IMR-90 (cell line): ENCODE results near the gene ILDR2. TPM values are rescaled to one million over a fixed set of nuclear protein-coding genes. Genes with fewer than 3 reads are reported as not detected.

Experiments
- ATAC-seq: fragments of 200-7000 bp; cut with Tn5 transposase; 2 replicates; pipeline ENCODE4 v1.9.1; 2020; ENCODE audit warnings: low read depth, mild to moderate bottlenecking, moderate library complexity
- BruUV-seq: library from RNA; stranded (reverse); fragments of 400-500 nt; replicated peaks from 2 replicates; lab custom pipeline; 2021; lab: Mats Ljungman, UMichigan
- CTCF ChIA-PET: fragments of 300-600 bp; formaldehyde crosslinking; extraction: SDS; loops from one replicate; lab custom pipeline; 2021; ENCODE audit warnings: antibody characterized with exemption; lab: Yijun Ruan, JAX
- POLR2A ChIA-PET: fragments of 300-600 bp; sonication (Branson Sonifier 250); formaldehyde crosslinking; loops from one replicate; lab custom pipeline; 2022; ENCODE audit warnings: antibody characterized with exemption; ENCODE audit not compliant: unreplicated experiment; lab: Charles Lee
- DNase-seq: peaks from one replicate; pipeline ENCODE4 v3.0.0; 2013
- H2AFZ ChIP-seq: replicated peaks from 2 replicates; pipeline ENCODE3; 2013; ENCODE audit warnings: low read length, mild to moderate bottlenecking; ENCODE audit not compliant: poor library complexity
- H2AK5ac ChIP-seq: 2 replicates; pipeline ENCODE4 v1.6.1; 2013; ENCODE audit warnings: low read depth, low read length, inconsistent platforms
- H2AK9ac ChIP-seq: replicated peaks from 2 replicates; pipeline ENCODE3; 2013; ENCODE audit warnings: mild to moderate bottlenecking, low read depth, low read length, moderate library complexity; ENCODE audit not compliant: poor library complexity
- H2BK120ac ChIP-seq: 2 replicates; pipeline ENCODE4 v1.6.1; 2013; ENCODE audit warnings: low read depth, low read length, inconsistent platforms
- H2BK15ac ChIP-seq: 3 replicates; pipeline ENCODE4 v1.6.1; 2013; ENCODE audit warnings: low read depth, low read length, inconsistent platforms
- H2BK20ac ChIP-seq: 2 replicates; pipeline ENCODE4 v1.6.1; 2013; ENCODE audit warnings: low read depth, mild to moderate bottlenecking, inconsistent platforms, low read length, moderate library complexity
- H2BK5ac ChIP-seq: 2 replicates; pipeline ENCODE4 v1.6.1; 2013; ENCODE audit warnings: mild to moderate bottlenecking, low read depth, low read length, inconsistent platforms; ENCODE audit not compliant: poor library complexity, severe bottlenecking
- H3K14ac ChIP-seq: replicated peaks from 2 replicates; pipeline ENCODE4 v1.6.1; 2013; ENCODE audit warnings: low read depth, low read length, inconsistent platforms
- H3K18ac ChIP-seq: 2 replicates; pipeline ENCODE4 v1.6.1; 2013; ENCODE audit warnings: low read depth, low read length, control low read depth
- H3K23ac ChIP-seq: 2 replicates; pipeline ENCODE4 v1.6.1; 2013; ENCODE audit warnings: low read depth, low read length, inconsistent platforms
- H3K27ac ChIP-seq: 2 replicates; pipeline ENCODE4 v1.5.1; 2013; ENCODE audit warnings: mild to moderate bottlenecking, control low read depth, low read length; ENCODE audit not compliant: insufficient read depth
- H3K27me3 ChIP-seq: 2 replicates; pipeline ENCODE4 v1.6.1; 2013; ENCODE audit warnings: low read length; ENCODE audit not compliant: control insufficient read depth, insufficient read depth
- H3K36me3 ChIP-seq: 2 replicates; pipeline ENCODE4 v1.6.1; 2013; ENCODE audit warnings: low read length, mixed read lengths; ENCODE audit not compliant: control insufficient read depth, insufficient read depth
- H3K4ac ChIP-seq: 2 replicates; pipeline ENCODE4 v1.6.1; 2013; ENCODE audit warnings: low read depth, low read length, inconsistent platforms
- H3K4me1 ChIP-seq: 2 replicates; pipeline ENCODE4 v1.6.1; 2013; ENCODE audit warnings: low read length, mixed read lengths; ENCODE audit not compliant: control insufficient read depth, insufficient read depth
- H3K4me2 ChIP-seq: 2 replicates; pipeline ENCODE4 v1.6.1; 2013; ENCODE audit warnings: low read depth, mild to moderate bottlenecking, control low read depth, low read length, moderate library complexity
- H3K4me3 ChIP-seq: 2 replicates; pipeline ENCODE4 v1.5.1; 2013; ENCODE audit warnings: low read depth, mild to moderate bottlenecking, control low read depth, low read length, moderate library complexity; ENCODE audit not compliant: insufficient read depth
- H3K56ac ChIP-seq: 2 replicates; pipeline ENCODE4 v1.6.1; 2013; ENCODE audit warnings: low read length, inconsistent platforms; ENCODE audit not compliant: insufficient read depth; ENCODE audit errors: extremely low read depth
- H3K79me1 ChIP-seq, 2 experiments: 2 replicates each; pipeline ENCODE4 v1.6.1; 2013; ENCODE audit warnings: low read length in 2 of 2, inconsistent platforms in 1 of 2, low read depth in 1 of 2
- H3K9ac ChIP-seq: 2 replicates; pipeline ENCODE4 v1.6.1; 2013; ENCODE audit warnings: low read depth, low read length, control low read depth
- H3K9me1 ChIP-seq: 2 replicates; pipeline ENCODE4 v1.6.1; 2013; ENCODE audit warnings: low read length, inconsistent platforms; ENCODE audit not compliant: insufficient read depth
- H3K9me3 ChIP-seq: 2 replicates; pipeline ENCODE4 v1.6.1; 2013; ENCODE audit warnings: low read length; ENCODE audit not compliant: control insufficient read depth, insufficient read depth
- H4K20me1 ChIP-seq: 2 replicates; pipeline ENCODE4 v1.6.1; 2013; ENCODE audit warnings: low read length, inconsistent platforms; ENCODE audit not compliant: insufficient read depth
- H4K5ac ChIP-seq: 2 replicates; pipeline ENCODE4 v1.6.1; 2013; ENCODE audit warnings: mild to moderate bottlenecking, low read depth, low read length, control low read depth
- H4K8ac ChIP-seq, 2 experiments: 2 replicates each; pipeline ENCODE4 v1.6.1; 2013; ENCODE audit warnings: low read depth in 2 of 2, low read length in 2 of 2, control low read depth in 1 of 2, inconsistent platforms in 1 of 2
- H4K91ac ChIP-seq: 2 replicates; pipeline ENCODE4 v1.6.1; 2013; ENCODE audit warnings: low read depth, low read length, inconsistent platforms; ENCODE audit not compliant: insufficient read depth
- BHLHE40 ChIP-seq: fragments of 150-350 bp; IDR thresholded peaks from 2 replicates; pipeline ENCODE4 v1.6.1; 2016; ENCODE audit warnings: mild to moderate bottlenecking, low read depth, low read length
- CEBPB ChIP-seq: IDR thresholded peaks from 2 replicates; pipeline ENCODE4 v1.6.1; 2012; ENCODE audit warnings: low read depth, low read length, improper control_type of control experiment
- CHD1 ChIP-seq: IDR thresholded peaks from 2 replicates; pipeline ENCODE4 v1.6.1; 2012; ENCODE audit warnings: low read depth, low read length, improper control_type of control experiment
- CTCF ChIP-seq: conservative IDR thresholded peaks from 2 replicates; pipeline ENCODE4 v1.5.1; 2012; ENCODE audit warnings: mild to moderate bottlenecking, low read depth, low read length, improper control_type of control experiment
- FOS ChIP-seq: fragments of 150-350 bp; IDR thresholded peaks from 2 replicates; pipeline ENCODE4 v1.6.1; 2016; ENCODE audit warnings: low read depth, low read length
- MAFK ChIP-seq: IDR thresholded peaks from 2 replicates; pipeline ENCODE4 v1.6.1; 2012; ENCODE audit warnings: low read depth, low read length, improper control_type of control experiment
- MAZ ChIP-seq: IDR thresholded peaks from 2 replicates; pipeline ENCODE4 v1.6.1; 2012; ENCODE audit warnings: low read depth, mild to moderate bottlenecking, low read length, improper control_type of control experiment, moderate library complexity, borderline replicate concordance
- MXI1 ChIP-seq: IDR thresholded peaks from 2 replicates; pipeline ENCODE4 v1.6.1; 2012; ENCODE audit warnings: low read depth, mild to moderate bottlenecking, low read length, moderate library complexity, borderline replicate concordance
- NFE2L2 ChIP-seq: fragments of 150-350 bp; IDR thresholded peaks from 2 replicates; pipeline ENCODE4 v1.6.1; 2016; ENCODE audit warnings: low read depth, mild to moderate bottlenecking, low read length
- POLR2A ChIP-seq: IDR thresholded peaks from 2 replicates; pipeline ENCODE4 v1.6.1; 2012; ENCODE audit warnings: mild to moderate bottlenecking, low read depth, low read length
- RAD21 ChIP-seq: IDR thresholded peaks from 2 replicates; pipeline ENCODE4 v1.6.1; 2012; ENCODE audit warnings: low read length, improper control_type of control experiment
- RCOR1 ChIP-seq: IDR thresholded peaks from 2 replicates; pipeline ENCODE4 v1.6.1; 2012; ENCODE audit warnings: mild to moderate bottlenecking, low read length, improper control_type of control experiment; ENCODE audit not compliant: insufficient replicate concordance
- RFX5 ChIP-seq: IDR thresholded peaks from 2 replicates; pipeline ENCODE4 v1.8.0; 2012; ENCODE audit warnings: low read depth, mild to moderate bottlenecking, low read length, moderate library complexity
- SMC3 ChIP-seq: fragments of 150-350 bp; IDR thresholded peaks from 2 replicates; pipeline ENCODE4 v1.6.1; 2016; ENCODE audit warnings: low read depth, mild to moderate bottlenecking, antibody characterized with exemption, low read length, moderate library complexity
- USF2 ChIP-seq: fragments of 150-350 bp; IDR thresholded peaks from 2 replicates; pipeline ENCODE4 v1.6.1; 2017; ENCODE audit warnings: mild to moderate bottlenecking, antibody characterized with exemption, low read length, low read depth
- WGBS, 2 experiments: methylation state at CpG; one replicate each; pipeline versions ENCODE4 v1.1.5 to v1.1.7; 2013; ENCODE audit warnings: missing lambda C conversion rate in 2 of 2; ENCODE audit not compliant: insufficient read length in 1 of 2; ENCODE audit errors: extremely low coverage in 2 of 2; 5-methylcytosine and 5-hydroxymethylcytosine counted together
- dilution Hi-C: fragments of 300-500 bp; cut with HindIII; formaldehyde crosslinking; loops from one replicate; pipeline ENCODE4 v1.14.3; 2018; ENCODE audit warnings: low sequenced_read_pairs; ENCODE audit not compliant: unreplicated experiment
- in situ Hi-C: fragments of 300-500 bp; cut with MboI; formaldehyde crosslinking; loops from 3 replicates; pipeline ENCODE4 v1.14.3; 2019; ENCODE audit warnings: low sequenced_read_pairs, inconsistent platforms, mixed read lengths
- intact Hi-C: fragments of 100-400 bp; cut with micrococcal nuclease; formaldehyde crosslinking; loops from 2 replicates; pipeline ENCODE4 v1.10.0; 2022
- polyA plus RNA-seq, 3 experiments: library from polyadenylated mRNA; depleted of rRNA; stranded (reverse); fragments of >200 nt; gene quantifications; 2 replicates each; pipeline ENCODE4 v1.2.3, GENCODE V29; 2012; ENCODE audit warnings: low replicate concordance in 1 of 3
- total RNA-seq: library from RNA; depleted of rRNA; stranded (reverse); fragments of >200 nt; gene quantifications from 2 replicates; pipeline ENCODE4 v1.2.3, GENCODE V29; 2012
- TF ChIP-seq, protein P1 (sequence below): fragments of 150-350 bp; IDR thresholded peaks from 2 replicates; pipeline ENCODE4 v1.6.1; 2016; ENCODE audit warnings: low read depth, mild to moderate bottlenecking, low read length, moderate library complexity, borderline replicate concordance

ILDR2 gene
- total and polyA plus RNA-seq, 2 of the 4 experiments (the other 2 are of a cell fraction): under 0.01 TPM; not detected in 1

- in situ Hi-C loops (no loop called here), dilution Hi-C loops (no loop called here), intact Hi-C loops (no loop called here)
- H3K56ac ChIP-seq: no peak overlapping the region
- no peaks in the 10 kb centered on the region for H3K36me3 ChIP-seq
- no peaks in the 10 kb centered on the region for H3K79me1 ChIP-seq
- no peak overlapping the region for H4K8ac ChIP-seq
- H4K91ac ChIP-seq: no peak overlapping the region
- no peak overlapping the region for H3K14ac ChIP-seq
- no peak overlapping the region for H3K23ac ChIP-seq
- H3K27ac ChIP-seq: no peak overlapping the region
- H3K9me3 ChIP-seq: no peaks in the 10 kb centered on the region
- ATAC-seq: no peak
- no peak overlapping the region for H2BK15ac ChIP-seq
- no peak for DNase-seq
- no peak overlapping the region for H2AK9ac ChIP-seq
- ChIA-PET CTCF (no interaction called here), POLR2A (no interaction called here)
- no peaks in the 10 kb centered on the region for H4K20me1 ChIP-seq
- no CpG with 5 or more reads among the region's 1 CpG for WGBS, 2 experiments
- H2BK5ac ChIP-seq: no peak overlapping the region
- no peak overlapping the region for H3K9ac ChIP-seq
- BruUV-seq: no TSS peak
- no peaks in the 10 kb centered on the region for H3K4me1 ChIP-seq
- no peak overlapping the region for H3K4me2 ChIP-seq
- no peak overlapping the region for H3K4ac ChIP-seq
- no peak overlapping the region for H2AK5ac ChIP-seq
- H2BK120ac ChIP-seq: no peak overlapping the region
- no peak overlapping the region for H2BK20ac ChIP-seq
- no peaks in the 10 kb centered on the region for H3K9me1 ChIP-seq
- no peak overlapping the region for H4K5ac ChIP-seq
- peaks cover 12% of the 10 kb centered on the region for H3K27me3 ChIP-seq
- H2AFZ ChIP-seq: no peak overlapping the region
- no peak overlapping the region for H3K18ac ChIP-seq
- TF ChIP-seq CHD1: no peak
- no peak for TF ChIP-seq SMC3
- TF ChIP-seq RCOR1: no peak
- no peak for TF ChIP-seq MAZ
- no peak for TF ChIP-seq POLR2A
- no peak for TF ChIP-seq RFX5
- no peak for TF ChIP-seq FOS
- TF ChIP-seq, protein P1, sequence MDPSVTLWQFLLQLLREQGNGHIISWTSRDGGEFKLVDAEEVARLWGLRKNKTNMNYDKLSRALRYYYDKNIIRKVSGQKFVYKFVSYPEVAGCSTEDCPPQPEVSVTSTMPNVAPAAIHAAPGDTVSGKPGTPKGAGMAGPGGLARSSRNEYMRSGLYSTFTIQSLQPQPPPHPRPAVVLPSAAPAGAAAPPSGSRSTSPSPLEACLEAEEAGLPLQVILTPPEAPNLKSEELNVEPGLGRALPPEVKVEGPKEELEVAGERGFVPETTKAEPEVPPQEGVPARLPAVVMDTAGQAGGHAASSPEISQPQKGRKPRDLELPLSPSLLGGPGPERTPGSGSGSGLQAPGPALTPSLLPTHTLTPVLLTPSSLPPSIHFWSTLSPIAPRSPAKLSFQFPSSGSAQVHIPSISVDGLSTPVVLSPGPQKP: no peak
- no peak for TF ChIP-seq NFE2L2
- no peak for TF ChIP-seq MXI1
- TF ChIP-seq BHLHE40: no peak
- no peak for TF ChIP-seq RAD21
- no peak for TF ChIP-seq USF2
- no peak for TF ChIP-seq CEBPB
- TF ChIP-seq MAFK: no peak
- TF ChIP-seq CTCF: no peak
- no peak overlapping the region for H3K4me3 ChIP-seq
These were observed 45.4 kb downstream of the ILDR2 start for GRCh38 chr1:166929911-166930310.
